HCT116 (cell line): ENCODE measurements around the gene ANKLE2. TPM values are rescaled to one million over a fixed set of nuclear protein-coding genes. Genes with fewer than 3 reads are reported as not detected.

ENCODE experiments used
- ATAC-seq: fragments of 200-7000 bp; cut with Tn5 transposase; 2 replicates; pipeline ENCODE4 v1.9.1; 2020; ENCODE audit warnings: mild to moderate bottlenecking, moderate library complexity
- BruUV-seq: library from RNA; stranded (reverse); fragments of 400-500 nt; replicated peaks from 2 replicates; lab custom pipeline; 2021; lab: Mats Ljungman, UMichigan
- CTCF ChIA-PET: fragments of 300-600 bp; sonication (Branson Sonifier 250); formaldehyde crosslinking; loops from one replicate; lab custom pipeline; 2021; ENCODE audit warnings: antibody characterized with exemption; lab: Charles Lee
- POLR2A ChIA-PET: fragments of 300-600, 350-600 bp; sonication (Branson Sonifier 250); formaldehyde crosslinking; loops from one replicate; lab custom pipeline; 2021; ENCODE audit warnings: antibody characterized with exemption; lab: Charles Lee
- RAD21 ChIA-PET, 2 experiments: fragments of 300-600 bp; sonication (Branson Sonifier 250); formaldehyde crosslinking; loops; one replicate each; lab custom pipeline; 2023; ENCODE audit warnings: low total read pairs in 2 of 2; ENCODE audit not compliant: uncharacterized antibody in 2 of 2, unreplicated experiment in 2 of 2, low non-redundant PET in 1 of 2; lab: Charles Lee
- DNase-seq: peaks from one replicate; pipeline ENCODE4 v3.0.0-alpha.2; 2010; ENCODE audit warnings: low read depth, low spot score
- H2AFZ ChIP-seq: fragments of 200-600 bp; shearing (Covaris generic), sonication (generic); 2 replicates; pipeline ENCODE4 v1.6.1; 2017; ENCODE audit warnings: low read depth, mixed run types, mixed read lengths, antibody characterized with exemption, low read length; ENCODE audit not compliant: poor library complexity, severe bottlenecking
- H3K27ac ChIP-seq: 2 replicates; pipeline ENCODE4 v1.5.1; 2012; ENCODE audit warnings: low read depth, low read length
- H3K27me3 ChIP-seq: fragments of 200-600 bp; sonication (generic); 2 replicates; pipeline ENCODE4 v1.6.1; 2016; ENCODE audit warnings: mixed run types, low read length, mixed read lengths; ENCODE audit not compliant: insufficient read depth
- H3K36me3 ChIP-seq, 2 experiments: fragments of 200-500 bp in 1 of 2; fragments of 200-600 bp in 1 of 2; sonication (Bioruptor generic) in 1 of 2; sonication (generic) in 1 of 2; 2 replicates each; pipeline versions ENCODE4 v1.5.1 to v1.6.1; 2014 to 2016; ENCODE audit warnings: low read length in 2 of 2, inconsistent platforms in 1 of 2, mixed read lengths in 1 of 2, mixed run types in 1 of 2; ENCODE audit not compliant: insufficient read depth in 2 of 2, control insufficient read depth in 1 of 2
- H3K4me1 ChIP-seq, 2 experiments: fragments of 200-600 bp in 1 of 2; sonication (generic) in 1 of 2; 2 replicates each; pipeline versions ENCODE4 v1.5.1 to v1.6.1; 2012 to 2017; ENCODE audit warnings: low read length in 2 of 2, inconsistent platforms in 1 of 2, mild to moderate bottlenecking in 1 of 2, mixed read lengths in 1 of 2, mixed run types in 1 of 2, moderate library complexity in 1 of 2; ENCODE audit not compliant: insufficient read depth in 2 of 2, control insufficient read depth in 1 of 2
- H3K4me2 ChIP-seq: fragments of 200-600 bp; sonication (generic); 2 replicates; pipeline ENCODE4 v1.6.1; 2017; ENCODE audit warnings: mixed run types, low read length, mixed read lengths
- H3K4me3 ChIP-seq, 2 experiments: fragments of 200-600 bp in 1 of 2; sonication (generic) in 1 of 2; replicated peaks in 1 of 2; 2 replicates each; pipeline ENCODE4 v1.5.1; 2011 to 2016; ENCODE audit warnings: low read length in 2 of 2, control low read depth in 1 of 2, low read depth in 1 of 2, mild to moderate bottlenecking in 1 of 2, mixed read lengths in 1 of 2, mixed run types in 1 of 2
- H3K79me2 ChIP-seq: fragments of 200-600 bp; sonication (generic); 2 replicates; pipeline ENCODE4 v1.6.1; 2017; ENCODE audit warnings: mild to moderate bottlenecking, mixed run types, low read length, moderate library complexity, mixed read lengths; ENCODE audit not compliant: insufficient read depth
- H3K9ac ChIP-seq: fragments of 200-600 bp; sonication (generic); 2 replicates; pipeline ENCODE4 v1.6.1; 2016; ENCODE audit warnings: low read length, mixed read lengths
- H3K9me2 ChIP-seq: fragments of 200-600 bp; sonication (generic), shearing (Covaris generic); 2 replicates; pipeline ENCODE4 v1.6.1; 2017; ENCODE audit warnings: mixed run types, mild to moderate bottlenecking, moderate library complexity; ENCODE audit not compliant: insufficient read depth
- H3K9me3 ChIP-seq, 2 experiments: fragments of 200-500 bp in 1 of 2; fragments of 200-600 bp in 1 of 2; sonication (Bioruptor generic) in 1 of 2; sonication (generic) in 1 of 2; 2 replicates each; pipeline ENCODE4 v1.6.1; 2014 to 2017; ENCODE audit warnings: low read length in 2 of 2, mixed read lengths in 2 of 2, inconsistent platforms in 1 of 2, low read depth in 1 of 2, mild to moderate bottlenecking in 1 of 2, mixed run types in 1 of 2, moderate library complexity in 1 of 2; ENCODE audit not compliant: control insufficient read depth in 1 of 2, insufficient read depth in 1 of 2
- H4K20me1 ChIP-seq: fragments of 200-600 bp; sonication (generic), shearing (Covaris generic); 2 replicates; pipeline ENCODE4 v1.6.1; 2017; ENCODE audit warnings: mixed run types, mild to moderate bottlenecking, moderate library complexity; ENCODE audit not compliant: insufficient read depth
- CBX3 ChIP-seq: IDR thresholded peaks from 2 replicates; pipeline ENCODE4 v1.6.1; 2012; ENCODE audit warnings: low read depth
- CEBPB ChIP-seq: IDR thresholded peaks from 2 replicates; pipeline ENCODE4 v1.6.1; 2012; ENCODE audit warnings: low read depth
- EGR1 ChIP-seq: IDR thresholded peaks from 2 replicates; pipeline ENCODE4 v1.6.1; 2012; ENCODE audit warnings: low read depth
- ELF1 ChIP-seq: IDR thresholded peaks from 2 replicates; pipeline ENCODE4 v1.6.1; 2012; ENCODE audit warnings: low read depth, borderline replicate concordance
- FOSL1 ChIP-seq: IDR thresholded peaks from 2 replicates; pipeline ENCODE4 v1.6.1; 2012; ENCODE audit warnings: low read depth
- JUND ChIP-seq: IDR thresholded peaks from 2 replicates; pipeline ENCODE4 v1.6.1; 2012
- MAX ChIP-seq: IDR thresholded peaks from 2 replicates; pipeline ENCODE4 v1.6.1; 2012
- POLR2A ChIP-seq: IDR thresholded peaks from 2 replicates; pipeline ENCODE4 v1.7.0; 2011; ENCODE audit warnings: borderline replicate concordance; ENCODE audit not compliant: insufficient read depth, insufficient read length; ENCODE audit errors: extremely low read depth
- POLR2AphosphoS5 ChIP-seq: IDR thresholded peaks from 2 replicates; pipeline ENCODE4 v1.6.1; 2011; ENCODE audit warnings: mild to moderate bottlenecking, low read depth, low read length, moderate library complexity
- RAD21 ChIP-seq: IDR thresholded peaks from 2 replicates; pipeline ENCODE4 v1.6.1; 2012; ENCODE audit warnings: low read depth, mild to moderate bottlenecking
- SIN3A ChIP-seq: IDR thresholded peaks from 2 replicates; pipeline ENCODE4 v1.6.1; 2012; ENCODE audit warnings: low read depth
- SP1 ChIP-seq: IDR thresholded peaks from 2 replicates; pipeline ENCODE4 v1.6.1; 2012; ENCODE audit warnings: low read depth
- SRF ChIP-seq: IDR thresholded peaks from 2 replicates; pipeline ENCODE4 v1.6.1; 2012; ENCODE audit warnings: low read depth
- TCF7L2 ChIP-seq: IDR thresholded peaks from 2 replicates; pipeline ENCODE4 v1.7.0; 2011; ENCODE audit warnings: borderline replicate concordance, inconsistent platforms; ENCODE audit not compliant: insufficient read depth, insufficient read length; ENCODE audit errors: extremely low read depth
- YY1 ChIP-seq: IDR thresholded peaks from 2 replicates; pipeline ENCODE4 v1.6.1; 2011; ENCODE audit warnings: low read length, low read depth, moderate library complexity, mild to moderate bottlenecking; ENCODE audit not compliant: insufficient replicate concordance; ENCODE audit errors: extremely low read depth
- ZFX ChIP-seq: fragments of 450-650 bp; IDR thresholded peaks from 2 replicates; pipeline ENCODE4 v1.6.1; 2017
- ZNF274 ChIP-seq: fragments of 200-500 bp; sonication (Bioruptor generic); IDR thresholded peaks from 2 replicates; pipeline ENCODE4 v1.6.1; 2014; ENCODE audit warnings: mild to moderate bottlenecking, low read depth, low read length, inconsistent platforms
- intact Hi-C: fragments of 100-400 bp; cut with micrococcal nuclease; formaldehyde crosslinking; loops from 2 replicates; pipeline ENCODE4 v1.10.0; 2022
- total RNA-seq: library from RNA; stranded (reverse); gene quantifications from one replicate; pipeline ENCODE4 v1.2.1, GENCODE V29; 2021; ENCODE audit not compliant: unreplicated experiment

ANKLE2 gene
- total RNA-seq, 1 experiment from 2014 or later: 68.8 TPM

GRCh38 chr12:132718644-132719043, 43.0 kb downstream of the ANKLE2 start:
- Histone ChIP-seq H4K20me1 (peaks cover 3% of the 10 kb centered on the region; the same call in 1 of the 2 replicates), H3K9me2 (no peaks in the 10 kb centered on the region), H3K79me2 (peaks cover 36% of the 10 kb centered on the region), H3K4me1 (no peaks in the 10 kb centered on the region), H3K27me3 (no peaks in the 10 kb centered on the region), H3K4me3 (no peak overlapping the region), H3K9me3 (no peaks in the 10 kb centered on the region), H3K4me2 (no peak overlapping the region), H3K36me3 (peaks cover 24 to 33% of the 10 kb centered on the region in 2 experiments; a peak in 3 of 4 replicates), H3K9ac (no peak overlapping the region), H3K27ac (no peak overlapping the region; the same call in 1 of the 2 replicates), H2AFZ (no peak overlapping the region)
- ChIA-PET RAD21 (no interaction called here), POLR2A (no interaction called here), CTCF (no interaction called here)
- ATAC-seq: no peak
- BruUV-seq: no TSS peak
- intact Hi-C loops: no loop called here
- TF ChIP-seq ZFX (no peak), POLR2A (no peak), RAD21 (no peak), CBX3 (no peak), ZNF274 (no peak), POLR2AphosphoS5 (no peak), FOSL1 (no peak), ELF1 (no peak), CEBPB (no peak), JUND (no peak), SIN3A (no peak), SRF (no peak), EGR1 (no peak), MAX (no peak), YY1 (no peak), TCF7L2 (no peak), SP1 (no peak)
- no peak for DNase-seq
